ENCODE data around the gene ZNF70. TPM values are rescaled to one million over a fixed set of nuclear protein-coding genes. Genes with fewer than 3 reads are reported as not detected.

The ZNF70 gene
- total RNA-seq, 4 donors from 2014 or later: 0.63 to 3.2 (median 2.0) TPM

DNA sequence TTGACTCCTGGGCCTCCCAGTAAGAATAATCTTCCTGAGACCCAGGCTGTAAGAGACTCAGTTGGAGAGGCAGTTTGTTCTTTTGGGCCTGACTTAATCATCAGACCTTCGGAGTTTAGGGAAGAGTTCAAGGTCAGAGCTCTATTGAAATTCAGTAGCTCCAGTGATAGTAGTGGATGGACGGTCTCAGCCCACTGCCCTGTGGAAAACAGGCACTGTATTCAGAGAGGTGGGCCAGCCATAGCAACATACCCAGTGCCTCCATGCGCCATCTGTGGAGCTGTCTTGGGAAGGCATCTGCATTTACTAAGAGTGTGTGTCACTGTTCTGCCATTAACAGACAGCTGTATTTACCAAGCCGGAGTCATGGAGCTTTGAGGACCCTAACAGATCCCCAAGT is 38.7 kb upstream of the ZNF70 start:
- TF ChIP-seq, protein P1, sequence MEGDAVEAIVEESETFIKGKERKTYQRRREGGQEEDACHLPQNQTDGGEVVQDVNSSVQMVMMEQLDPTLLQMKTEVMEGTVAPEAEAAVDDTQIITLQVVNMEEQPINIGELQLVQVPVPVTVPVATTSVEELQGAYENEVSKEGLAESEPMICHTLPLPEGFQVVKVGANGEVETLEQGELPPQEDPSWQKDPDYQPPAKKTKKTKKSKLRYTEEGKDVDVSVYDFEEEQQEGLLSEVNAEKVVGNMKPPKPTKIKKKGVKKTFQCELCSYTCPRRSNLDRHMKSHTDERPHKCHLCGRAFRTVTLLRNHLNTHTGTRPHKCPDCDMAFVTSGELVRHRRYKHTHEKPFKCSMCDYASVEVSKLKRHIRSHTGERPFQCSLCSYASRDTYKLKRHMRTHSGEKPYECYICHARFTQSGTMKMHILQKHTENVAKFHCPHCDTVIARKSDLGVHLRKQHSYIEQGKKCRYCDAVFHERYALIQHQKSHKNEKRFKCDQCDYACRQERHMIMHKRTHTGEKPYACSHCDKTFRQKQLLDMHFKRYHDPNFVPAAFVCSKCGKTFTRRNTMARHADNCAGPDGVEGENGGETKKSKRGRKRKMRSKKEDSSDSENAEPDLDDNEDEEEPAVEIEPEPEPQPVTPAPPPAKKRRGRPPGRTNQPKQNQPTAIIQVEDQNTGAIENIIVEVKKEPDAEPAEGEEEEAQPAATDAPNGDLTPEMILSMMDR (IDR thresholded peaks at IDR 0.05): no peak
- no peak for TF ChIP-seq POLR2A (IDR thresholded peaks at IDR 0.05)
- no peak overlapping the region for H3K4me3 ChIP-seq (ENCODE audit: low read depth, poor library complexity, severe bottlenecking)
- intact Hi-C loops (cut with DNase I; ENCODE audit: low total_unique reads): no loop called here
- DNase-seq (ENCODE audit: low spot score in 2 of 2): no peak
- WGBS, 2 donors: 87 to 88% methylated on average over 4 of the region's 4 CpGs

DNA sequence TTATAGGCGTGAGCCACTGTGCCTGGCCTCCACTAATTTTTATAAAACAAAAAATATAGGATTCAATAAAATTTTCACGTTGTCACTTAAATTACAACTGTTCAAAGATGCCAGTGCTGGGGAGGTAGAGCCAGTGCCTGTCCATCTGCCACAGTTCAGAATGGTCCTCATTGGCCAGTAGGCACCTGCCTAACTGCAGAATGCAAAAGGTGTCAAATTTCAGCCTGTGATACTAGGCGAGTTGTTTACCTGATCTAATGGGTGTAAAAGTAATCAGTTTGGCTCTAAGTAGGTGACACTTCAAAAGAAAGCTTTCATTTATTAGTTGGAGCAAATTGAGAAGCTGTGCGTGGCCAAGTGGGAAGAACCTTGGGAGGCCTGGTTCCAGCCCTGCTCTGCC is 38.2 kb upstream of the ZNF70 start:
- 62 to 72% methylated on average over 4 of the region's 4 CpGs for WGBS, 2 donors
- intact Hi-C loops (cut with DNase I; ENCODE audit: low total_unique reads): no loop called here
- no peak for DNase-seq (ENCODE audit: low spot score in 2 of 2)
- no peak overlapping the region for H3K4me3 ChIP-seq (ENCODE audit: low read depth, poor library complexity, severe bottlenecking)
- no peak for TF ChIP-seq POLR2A (IDR thresholded peaks at IDR 0.05)
- TF ChIP-seq, protein P1 (IDR thresholded peaks at IDR 0.05): no peak

DNA sequence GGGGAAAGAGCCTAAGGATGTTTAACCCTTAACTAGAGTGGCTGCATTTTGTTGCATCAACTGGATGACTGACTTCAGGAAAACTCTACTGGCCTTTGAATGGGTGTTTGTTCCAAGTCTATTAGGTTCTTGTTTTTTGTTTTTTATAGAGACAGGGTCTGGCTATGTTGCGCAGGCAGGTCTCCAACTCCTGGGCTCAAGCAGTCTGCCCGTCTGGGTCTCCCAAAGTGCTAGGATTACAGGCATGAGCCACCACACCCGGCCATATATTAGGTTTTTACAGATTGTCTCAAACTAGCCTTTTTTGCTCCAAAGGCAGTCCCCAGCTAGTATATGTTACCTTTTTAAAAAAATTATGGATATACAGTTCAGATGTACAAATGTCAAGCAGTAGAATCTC is 37.0 kb upstream of the ZNF70 start:
- TF ChIP-seq, protein P1 (IDR thresholded peaks at IDR 0.05): no peak
- no peak for TF ChIP-seq POLR2A (IDR thresholded peaks at IDR 0.05)
- no peak overlapping the region for H3K4me3 ChIP-seq (ENCODE audit: low read depth, poor library complexity, severe bottlenecking)
- intact Hi-C loops (cut with DNase I; ENCODE audit: low total_unique reads): no loop called here
- WGBS, 2 donors: 39 to 54% methylated on average over 3 of the region's 3 CpGs
- no peak for DNase-seq (ENCODE audit: low spot score in 2 of 2)

DNA sequence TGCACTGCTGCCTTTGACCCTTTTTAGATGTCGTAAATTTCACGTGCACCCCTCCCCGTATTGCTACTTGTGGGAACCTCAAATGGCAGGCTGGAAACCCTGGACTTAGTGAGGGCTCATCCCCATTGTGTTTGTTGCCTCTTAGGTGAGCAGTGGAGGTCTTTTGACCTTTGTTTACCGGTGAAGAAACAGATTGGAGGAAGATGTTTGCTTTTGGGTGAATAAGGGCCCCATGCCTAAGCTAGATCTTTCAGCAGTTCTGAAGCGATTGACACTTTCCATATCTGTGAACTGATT is 36.6 kb upstream of the ZNF70 start:
- no peak for DNase-seq (ENCODE audit: low spot score in 2 of 2)
- WGBS, 2 donors: 0 to 1% methylated on average over 5 of the region's 5 CpGs
- TF ChIP-seq POLR2A (IDR thresholded peaks at IDR 0.05): no peak
- TF ChIP-seq, protein P1 (IDR thresholded peaks at IDR 0.05): no peak
- intact Hi-C loops (cut with DNase I; ENCODE audit: low total_unique reads): no loop called here
- H3K4me3 ChIP-seq (ENCODE audit: low read depth, poor library complexity, severe bottlenecking): peak overlapping the region; percentile 78

DNA sequence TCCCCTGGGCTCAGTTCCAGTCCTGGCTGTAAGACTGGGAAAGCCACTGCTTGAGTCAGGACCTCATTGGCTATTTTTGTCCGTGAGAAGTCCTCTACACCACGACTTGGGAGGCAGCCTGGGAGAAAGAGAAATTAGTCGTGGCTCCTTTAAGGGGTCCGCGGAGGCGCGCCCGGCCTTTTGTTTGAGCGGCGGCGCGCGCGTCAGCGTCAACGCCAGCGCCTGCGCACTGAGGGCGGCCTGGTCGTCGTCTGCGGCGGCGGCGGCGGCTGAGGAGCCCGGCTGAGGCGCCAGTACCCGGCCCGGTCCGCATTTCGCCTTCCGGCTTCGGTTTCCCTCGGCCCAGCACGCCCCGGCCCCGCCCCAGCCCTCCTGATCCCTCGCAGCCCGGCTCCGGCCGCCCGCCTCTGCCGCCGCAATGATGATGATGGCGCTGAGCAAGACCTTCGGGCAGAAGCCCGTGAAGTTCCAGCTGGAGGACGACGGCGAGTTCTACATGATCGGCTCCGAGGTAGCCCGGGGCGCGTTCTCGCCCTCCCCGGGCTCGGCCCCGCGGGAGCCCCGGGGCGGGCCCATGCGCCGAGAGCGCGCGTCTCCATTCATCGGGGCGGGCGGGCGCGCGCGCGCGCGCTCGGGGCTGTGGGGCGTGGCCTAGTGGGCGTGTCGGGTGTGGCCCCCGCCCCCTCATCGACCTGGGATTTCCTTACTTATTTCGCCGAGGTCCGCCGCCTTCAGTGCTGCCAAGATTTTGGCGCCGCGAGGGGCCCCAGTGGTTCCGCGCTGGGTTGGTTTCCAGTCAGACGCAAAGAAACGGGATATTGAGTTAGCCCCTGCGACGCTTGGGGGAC is 36.1 kb upstream of the ZNF70 start, which contains the start of gene SMARCB1:
Gene SMARCB1 (plus strand): TSS at position 215 of the 848 bp plus-strand sequence. CDS start 204 bp downstream, at position 419.
- DNase-seq (ENCODE audit: low spot score in 2 of 2): peak; percentile 88 to 97

More for the DNA sequence above, 36.1 kb upstream of the ZNF70 start, which contains the start of gene SMARCB1:
- intact Hi-C loops (cut with DNase I; ENCODE audit: low total_unique reads): no loop called here
- TF ChIP-seq, protein P1 (IDR thresholded peaks at IDR 0.05): no peak
- TF ChIP-seq POLR2A (IDR thresholded peaks at IDR 0.05): peak in 1 of 2 donors; percentile 14
- WGBS, 2 donors: 1% methylated on average over 55 to 70 of the region's 97 CpGs
- H3K4me3 ChIP-seq (ENCODE audit: low read depth, poor library complexity, severe bottlenecking): peak within 1 kb of the TSS; percentile 78
